ENCODE results near the gene GCK. TPM values are rescaled to one million over a fixed set of nuclear protein-coding genes. Genes with fewer than 3 reads are reported as not detected.
A peak's percentile ranks its signal among the peaks of the same experiment; 100 is the strongest.

GCK gene
- total and polyA plus RNA-seq, 2 donors (not counting 1 experiment from before 2014, with no cell fraction given): 0.22 to 0.24 TPM

- CTCF ChIA-PET: no interaction called here
- peaks cover 11% of the 10 kb centered on the region for H3K4me1 Mint-ChIP-seq
- no peak overlapping the region for H3K27ac Mint-ChIP-seq
These were observed 21.3 kb downstream of the GCK start for GRCh38 chr7:44167920-44168319.

GRCh38 chr7:44163591-44163990 lies 25.6 kb downstream of the GCK start:
- Mint-ChIP-seq H3K27me3 (peaks cover 8% of the 10 kb centered on the region), H3K27ac (no peak overlapping the region), H3K4me3 (no peak overlapping the region), H3K4me1 (peaks cover 7% of the 10 kb centered on the region), H3K9me3 (ENCODE audit: insufficient read depth) (no peaks in the 10 kb centered on the region)
- Histone ChIP-seq H3K4me1 (ENCODE audit: control insufficient read depth in 2 of 2, insufficient read depth in 2 of 2, low read length in 2 of 2) (peaks cover 7 to 11% of the 10 kb centered on the region in 2 donors), H3K4me3 (ENCODE audit: control extremely low read depth in 1 of 5, extremely low read depth in 1 of 5, insufficient read depth in 1 of 5, low read depth in 2 of 5, low read length in 4 of 5) (no peak overlapping the region), H3K9ac (ENCODE audit: low read length) (no peak overlapping the region), H2AFZ (ENCODE audit: insufficient read depth, low read depth, low read length, poor library complexity, severe bottlenecking) (no peak overlapping the region), H3K27me3 (replicated peaks in 1 of 4; ENCODE audit: control extremely low read depth in 1 of 4, control insufficient read depth in 3 of 4, insufficient read depth in 4 of 4, low read length in 3 of 4) (no peaks in the 10 kb centered on the region), H3K9me3 (ENCODE audit: control extremely low read depth in 1 of 3, control insufficient read depth in 2 of 3, insufficient read depth in 1 of 3, low read length in 2 of 3) (peaks cover 0 to 1% (median 0%) of the 10 kb centered on the region in 3 donors), H3K4me2 (replicated peaks; ENCODE audit: low read depth, low read length, poor library complexity, severe bottlenecking) (no peak overlapping the region), H3K79me2 (ENCODE audit: control insufficient read depth, insufficient read depth, low read length) (no peaks in the 10 kb centered on the region), H4K20me1 (ENCODE audit: control insufficient read depth, insufficient read depth, low read length, poor library complexity, severe bottlenecking) (no peaks in the 10 kb centered on the region), H3K27ac (ENCODE audit: low read length in 2 of 2) (no peak overlapping the region), H3K36me3 (replicated peaks in 1 of 2; ENCODE audit: control extremely low read depth in 1 of 2, control insufficient read depth in 1 of 2, extremely low read depth in 1 of 2, insufficient read depth in 2 of 2, low read length in 1 of 2) (no peaks in the 10 kb centered on the region)
- CTCF ChIA-PET: no interaction called here
- intact Hi-C loops (cut with micrococcal nuclease): no loop called here
- no CpG with 5 or more reads among the region's 1 CpG for WGBS (ENCODE audit: insufficient coverage)
- TF ChIP-seq CTCF (IDR thresholded peaks at IDR 0.05) (no peak), EZH2 (IDR thresholded peaks at IDR 0.05; ENCODE audit: borderline replicate concordance, insufficient read depth, low read depth, low read length, poor library complexity, severe bottlenecking) (no peak)
- DNase-seq (no peak), ATAC-seq (ENCODE audit: low read depth) (no peak)
- POLR2A ChIA-PET: no interaction called here

More at GRCh38 chr7:44167920-44168319, 21.3 kb downstream of the GCK start:
- Histone ChIP-seq H3K9me3 (ENCODE audit: control extremely low read depth in 1 of 3, control insufficient read depth in 2 of 3, insufficient read depth in 1 of 3, low read length in 2 of 3) (peaks cover 0 to 1% (median 0%) of the 10 kb centered on the region in 3 donors), H2AFZ (ENCODE audit: insufficient read depth, low read depth, low read length, poor library complexity, severe bottlenecking) (no peak overlapping the region), H3K79me2 (ENCODE audit: control insufficient read depth, insufficient read depth, low read length) (no peaks in the 10 kb centered on the region), H3K27ac (ENCODE audit: low read length in 2 of 2) (no peak overlapping the region), H3K36me3 (replicated peaks in 1 of 2; ENCODE audit: control extremely low read depth in 1 of 2, control insufficient read depth in 1 of 2, extremely low read depth in 1 of 2, insufficient read depth in 2 of 2, low read length in 1 of 2) (no peaks in the 10 kb centered on the region), H3K4me1 (ENCODE audit: control insufficient read depth in 2 of 2, insufficient read depth in 2 of 2, low read length in 2 of 2) (peaks cover 7 to 13% of the 10 kb centered on the region in 2 donors), H4K20me1 (ENCODE audit: control insufficient read depth, insufficient read depth, low read length, poor library complexity, severe bottlenecking) (no peaks in the 10 kb centered on the region), H3K4me3 (ENCODE audit: control extremely low read depth in 1 of 5, extremely low read depth in 1 of 5, insufficient read depth in 1 of 5, low read depth in 2 of 5, low read length in 4 of 5) (no peak overlapping the region), H3K9ac (ENCODE audit: low read length) (no peak overlapping the region), H3K4me2 (replicated peaks; ENCODE audit: low read depth, low read length, poor library complexity, severe bottlenecking) (peak overlapping the region; percentile 44), H3K27me3 (replicated peaks in 1 of 4; ENCODE audit: control extremely low read depth in 1 of 4, control insufficient read depth in 3 of 4, insufficient read depth in 4 of 4, low read length in 3 of 4) (peaks cover 0 to 4% (median 0%) of the 10 kb centered on the region in 4 experiments)
- POLR2A ChIA-PET: no interaction called here
- DNase-seq (peak; percentile 51), ATAC-seq (ENCODE audit: low read depth) (peak; percentile 45)
- H3K4me3 Mint-ChIP-seq: no peak overlapping the region
- H3K27me3 Mint-ChIP-seq: peaks cover 8% of the 10 kb centered on the region
- intact Hi-C loops (cut with micrococcal nuclease): no loop called here
- TF ChIP-seq CTCF (IDR thresholded peaks at IDR 0.05) (no peak), EZH2 (IDR thresholded peaks at IDR 0.05; ENCODE audit: borderline replicate concordance, insufficient read depth, low read depth, low read length, poor library complexity, severe bottlenecking) (no peak)
- H3K9me3 Mint-ChIP-seq (ENCODE audit: insufficient read depth): no peaks in the 10 kb centered on the region
